ENCODE results near the gene PI16. TPM values are rescaled to one million over a fixed set of nuclear protein-coding genes. Genes with fewer than 3 reads are reported as not detected.
A peak's percentile ranks its signal among the peaks of the same experiment; 100 is the strongest.

Gene PI16
- total RNA-seq, 4 donors from 2014 or later: 44.8 to 64.3 (median 56.9) TPM

DNA sequence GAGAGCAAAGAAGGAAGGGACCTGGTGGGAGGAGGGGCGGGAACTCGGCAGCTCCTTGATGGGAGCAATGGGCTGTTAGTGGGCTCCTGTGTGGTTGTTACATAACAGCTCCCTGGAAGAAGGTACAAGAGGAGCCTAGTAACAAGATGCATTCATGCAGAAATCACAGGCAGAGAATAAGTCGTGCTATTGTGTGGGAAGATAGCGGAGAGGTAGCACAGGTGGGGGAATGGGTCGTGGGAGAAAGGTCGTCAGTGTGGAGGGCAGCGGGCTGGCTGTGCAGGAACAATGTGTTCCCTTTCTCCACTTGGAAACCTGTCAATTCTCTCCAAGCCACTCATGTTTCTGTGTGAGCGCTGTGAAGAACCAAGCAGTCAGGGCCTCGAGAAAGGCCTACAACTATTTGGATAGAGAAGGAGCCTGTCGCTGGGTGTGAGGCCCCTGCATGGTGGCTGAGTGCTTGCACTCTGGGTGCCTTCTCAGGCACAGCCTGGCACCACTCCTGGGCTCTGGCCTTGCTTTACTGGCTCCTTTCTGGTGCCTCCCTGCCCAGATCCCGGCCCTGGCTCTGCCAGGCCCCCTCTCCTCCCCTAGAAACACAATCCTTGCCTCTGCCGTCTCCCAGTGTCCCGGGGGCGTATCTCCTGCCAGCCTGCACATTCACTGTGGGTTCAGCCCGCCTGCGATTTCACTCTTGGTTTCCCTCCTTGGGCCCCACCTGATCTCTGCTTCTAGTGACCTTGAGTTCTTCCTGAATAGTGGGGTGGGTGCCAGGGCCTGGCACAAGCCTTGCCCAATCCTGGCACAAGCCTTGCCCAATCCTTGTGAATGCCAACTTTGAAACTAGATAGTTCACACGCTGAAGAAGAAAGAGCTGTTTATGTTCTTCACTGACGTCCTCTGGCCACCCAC is 43.5 kb downstream of the PI16 start:
- WGBS: 75% methylated on average over 18 of the region's 18 CpGs
- Histone ChIP-seq H3K27ac (replicated peaks in 1 of 4) (peak overlapping the region; percentile 73 to 85 (median 78)), H3K9me3 (no peaks in the 10 kb centered on the region), H3K4me1 (peaks cover 19 to 22% (median 20%) of the 10 kb centered on the region in 4 donors), H3K4me3 (no peak overlapping the region), H3K36me3 (no peaks in the 10 kb centered on the region), H3K27me3 (no peaks in the 10 kb centered on the region)
- TF ChIP-seq POLR2AphosphoS5 (IDR thresholded peaks at IDR 0.05): peak in 1 of 2 donors; percentile 49
- TF ChIP-seq POLR2A (IDR thresholded peaks at IDR 0.05; ENCODE audit: low read depth): no peak
- TF ChIP-seq, protein P1, sequence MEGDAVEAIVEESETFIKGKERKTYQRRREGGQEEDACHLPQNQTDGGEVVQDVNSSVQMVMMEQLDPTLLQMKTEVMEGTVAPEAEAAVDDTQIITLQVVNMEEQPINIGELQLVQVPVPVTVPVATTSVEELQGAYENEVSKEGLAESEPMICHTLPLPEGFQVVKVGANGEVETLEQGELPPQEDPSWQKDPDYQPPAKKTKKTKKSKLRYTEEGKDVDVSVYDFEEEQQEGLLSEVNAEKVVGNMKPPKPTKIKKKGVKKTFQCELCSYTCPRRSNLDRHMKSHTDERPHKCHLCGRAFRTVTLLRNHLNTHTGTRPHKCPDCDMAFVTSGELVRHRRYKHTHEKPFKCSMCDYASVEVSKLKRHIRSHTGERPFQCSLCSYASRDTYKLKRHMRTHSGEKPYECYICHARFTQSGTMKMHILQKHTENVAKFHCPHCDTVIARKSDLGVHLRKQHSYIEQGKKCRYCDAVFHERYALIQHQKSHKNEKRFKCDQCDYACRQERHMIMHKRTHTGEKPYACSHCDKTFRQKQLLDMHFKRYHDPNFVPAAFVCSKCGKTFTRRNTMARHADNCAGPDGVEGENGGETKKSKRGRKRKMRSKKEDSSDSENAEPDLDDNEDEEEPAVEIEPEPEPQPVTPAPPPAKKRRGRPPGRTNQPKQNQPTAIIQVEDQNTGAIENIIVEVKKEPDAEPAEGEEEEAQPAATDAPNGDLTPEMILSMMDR (IDR thresholded peaks at IDR 0.05): no peak
- no peak for DNase-seq (ENCODE audit: extremely low spot score)
- intact Hi-C loops (cut with DNase I): no loop called here

DNA sequence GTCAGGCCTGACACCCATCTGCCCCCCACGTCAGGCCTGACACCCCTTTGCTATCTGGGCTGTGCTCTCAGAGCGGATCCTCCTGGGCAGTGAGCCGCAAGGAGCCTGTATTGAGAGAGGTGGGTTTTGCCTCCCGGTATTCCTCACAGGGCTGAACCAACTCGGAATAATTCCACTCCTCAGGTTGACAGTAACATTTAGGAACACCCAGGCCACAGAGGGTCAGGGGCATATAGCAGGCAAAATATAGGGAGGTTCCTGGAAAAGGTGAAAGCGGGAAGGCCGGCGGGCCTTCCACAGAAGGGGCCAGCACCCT is 44.1 kb downstream of the PI16 start:
- no peak for DNase-seq (ENCODE audit: extremely low spot score)
- intact Hi-C loops (cut with DNase I): no loop called here
- H3K4me3 ChIP-seq: no peak overlapping the region
- no peaks in the 10 kb centered on the region for H3K27me3 ChIP-seq
- peak overlapping the region; percentile 73 to 85 (median 78) for H3K27ac ChIP-seq (replicated peaks in 1 of 4)
- no peak for TF ChIP-seq POLR2A (IDR thresholded peaks at IDR 0.05; ENCODE audit: low read depth)
- TF ChIP-seq, protein P1 (IDR thresholded peaks at IDR 0.05): no peak
- no peak for TF ChIP-seq POLR2AphosphoS5 (IDR thresholded peaks at IDR 0.05)
- TF ChIP-seq EP300 (IDR thresholded peaks at IDR 0.05): no peak
- H3K36me3 ChIP-seq: no peaks in the 10 kb centered on the region
- no peaks in the 10 kb centered on the region for H3K9me3 ChIP-seq
- H3K4me1 ChIP-seq: peaks cover 19 to 22% (median 20%) of the 10 kb centered on the region in 4 donors
- 77% methylated on average over 8 of the region's 8 CpGs for WGBS

DNA sequence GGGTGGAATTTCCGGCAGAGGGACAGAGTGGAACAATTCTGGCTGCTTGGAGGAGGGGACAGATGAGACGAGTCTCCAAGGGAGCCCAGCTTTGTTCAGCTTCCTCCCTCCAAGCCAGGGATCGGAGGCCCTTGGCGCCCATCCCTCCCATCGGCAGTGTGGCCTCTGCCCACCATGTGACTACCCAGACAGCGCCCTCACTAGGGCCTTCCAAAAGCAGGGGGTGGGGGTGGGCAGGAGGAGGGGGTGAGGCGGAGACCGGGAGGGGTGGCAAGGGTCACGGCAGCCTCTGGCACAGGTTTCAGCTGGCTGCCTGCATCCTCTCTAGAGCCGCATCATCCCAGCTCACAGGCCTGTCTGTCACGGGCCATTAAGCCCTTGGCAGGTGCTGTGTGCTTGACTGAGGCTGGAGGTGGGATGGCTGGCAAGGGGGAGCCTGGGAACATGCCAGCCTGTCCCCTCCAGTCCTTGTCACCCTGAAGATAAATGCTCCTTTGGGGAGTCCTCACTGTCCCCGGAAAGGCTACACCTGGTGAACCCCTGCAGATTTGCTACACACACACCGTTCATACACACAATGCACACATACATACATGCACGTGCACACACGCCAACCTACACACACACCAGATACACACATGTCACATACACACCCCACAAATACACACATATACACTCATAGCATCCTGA is 44.7 kb downstream of the PI16 start:
- no peak overlapping the region for H3K4me3 ChIP-seq
- intact Hi-C loops (cut with DNase I): no loop called here
- H3K27ac ChIP-seq (replicated peaks in 1 of 4): peak overlapping the region; percentile 73 to 85 (median 78)
- WGBS: 88% methylated on average over 14 of the region's 15 CpGs
- no peak for TF ChIP-seq POLR2A (IDR thresholded peaks at IDR 0.05; ENCODE audit: low read depth)
- TF ChIP-seq POLR2AphosphoS5 (IDR thresholded peaks at IDR 0.05): no peak
- TF ChIP-seq, protein P1 (IDR thresholded peaks at IDR 0.05): no peak
- no peak for TF ChIP-seq EP300 (IDR thresholded peaks at IDR 0.05)
- peaks cover 19 to 22% (median 20%) of the 10 kb centered on the region in 4 donors for H3K4me1 ChIP-seq
- H3K27me3 ChIP-seq: no peaks in the 10 kb centered on the region
- no peaks in the 10 kb centered on the region for H3K36me3 ChIP-seq
- no peaks in the 10 kb centered on the region for H3K9me3 ChIP-seq
- DNase-seq (ENCODE audit: extremely low spot score): no peak

DNA sequence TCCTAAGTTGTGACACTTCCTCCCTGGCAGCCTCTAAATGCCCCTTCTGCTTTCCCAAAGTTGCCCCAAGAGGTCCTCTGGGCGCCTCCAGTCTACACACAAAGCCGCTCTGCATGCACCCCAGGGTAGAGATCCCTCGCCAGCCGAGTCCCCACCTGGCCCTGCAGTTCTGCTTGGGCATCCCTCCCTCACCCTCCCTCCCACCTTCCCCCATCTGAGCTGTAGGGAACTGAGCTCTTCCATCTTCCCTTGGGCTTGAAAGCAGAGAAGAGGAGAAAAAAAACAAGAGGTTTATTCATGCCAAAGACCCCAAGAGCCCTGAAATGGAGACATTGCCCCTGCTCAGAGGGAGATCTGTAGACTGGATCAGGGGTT is 45.2 kb downstream of the PI16 start:
- no peak for TF ChIP-seq POLR2AphosphoS5 (IDR thresholded peaks at IDR 0.05)
- no peak for TF ChIP-seq POLR2A (IDR thresholded peaks at IDR 0.05; ENCODE audit: low read depth)
- TF ChIP-seq, protein P1 (IDR thresholded peaks at IDR 0.05): no peak
- TF ChIP-seq EP300 (IDR thresholded peaks at IDR 0.05): no peak
- Histone ChIP-seq H3K27ac (replicated peaks in 1 of 4) (no peak overlapping the region), H3K4me3 (no peak overlapping the region), H3K36me3 (no peaks in the 10 kb centered on the region), H3K4me1 (peaks cover 19 to 22% (median 20%) of the 10 kb centered on the region in 4 donors), H3K9me3 (no peaks in the 10 kb centered on the region), H3K27me3 (no peaks in the 10 kb centered on the region)
- 93% methylated on average over 4 of the region's 4 CpGs for WGBS
- DNase-seq (ENCODE audit: extremely low spot score): no peak
- intact Hi-C loops (cut with DNase I): no loop called here
